ENCODE measurements around the gene FERMT1.

FERMT1 gene

GRCh38 chr20:6122111-6122872 is 538 bp downstream of the FERMT1 start:
- Histone ChIP-seq H3K4me3 (replicated peaks; ENCODE audit: insufficient read depth, low read length) (peak overlapping the region; percentile 23), H3K27me3 (ENCODE audit: insufficient read depth, poor library complexity, severe bottlenecking) (peaks cover 23% of the 10 kb centered on the region), H3K27ac (replicated peaks) (no peak overlapping the region)
- no peak for TF ChIP-seq GABPA (IDR thresholded peaks at IDR 0.05; ENCODE audit: low read depth)
- no peak for TF ChIP-seq CTCF (IDR thresholded peaks at IDR 0.05; ENCODE audit: insufficient read depth, low read length)
- TF ChIP-seq REST (IDR thresholded peaks at IDR 0.05; ENCODE audit: insufficient replicate concordance, low read depth): no peak
- no peak for TF ChIP-seq POLR2AphosphoS5 (IDR thresholded peaks at IDR 0.05; ENCODE audit: low read depth)
- TF ChIP-seq SPI1 (IDR thresholded peaks at IDR 0.05; ENCODE audit: borderline replicate concordance, low read depth): no peak
- no peak for DNase-seq (ENCODE audit: low read depth in 1 of 2, low spot score in 1 of 2)

GRCh38 chr20:6121504-6121903 is 1.3 kb downstream of the FERMT1 start:
- H3K4me3 ChIP-seq (replicated peaks; ENCODE audit: insufficient read depth, low read length): no peak overlapping the region
- no peak for DNase-seq (ENCODE audit: low read depth in 1 of 2, low spot score in 1 of 2)
- peaks cover 22% of the 10 kb centered on the region for H3K27me3 ChIP-seq (ENCODE audit: insufficient read depth, poor library complexity, severe bottlenecking)
- no peak overlapping the region for H3K27ac ChIP-seq (replicated peaks)
- TF ChIP-seq GABPA (IDR thresholded peaks at IDR 0.05; ENCODE audit: low read depth) (no peak), POLR2AphosphoS5 (IDR thresholded peaks at IDR 0.05; ENCODE audit: low read depth) (no peak)

GRCh38 chr20:6120491-6120988 is 2.3 kb downstream of the FERMT1 start:
- DNase-seq (ENCODE audit: low read depth in 1 of 2, low spot score in 1 of 2): no peak
- TF ChIP-seq CTCF (IDR thresholded peaks at IDR 0.05; ENCODE audit: insufficient read depth, low read length) (no peak), GABPA (IDR thresholded peaks at IDR 0.05; ENCODE audit: low read depth) (no peak), REST (IDR thresholded peaks at IDR 0.05; ENCODE audit: insufficient replicate concordance, low read depth) (no peak), SPI1 (IDR thresholded peaks at IDR 0.05; ENCODE audit: borderline replicate concordance, low read depth) (no peak), POLR2AphosphoS5 (IDR thresholded peaks at IDR 0.05; ENCODE audit: low read depth) (no peak)
- Histone ChIP-seq H3K27me3 (ENCODE audit: insufficient read depth, poor library complexity, severe bottlenecking) (peaks cover 22% of the 10 kb centered on the region), H3K4me3 (replicated peaks; ENCODE audit: insufficient read depth, low read length) (no peak overlapping the region), H3K27ac (replicated peaks) (no peak overlapping the region)

- no peak for DNase-seq (ENCODE audit: low read depth in 1 of 2, low spot score in 1 of 2)
- Histone ChIP-seq H3K27ac (replicated peaks) (no peak overlapping the region), H3K4me3 (replicated peaks; ENCODE audit: insufficient read depth, low read length) (no peak overlapping the region), H3K27me3 (ENCODE audit: insufficient read depth, poor library complexity, severe bottlenecking) (no peaks in the 10 kb centered on the region)
- TF ChIP-seq GABPA (IDR thresholded peaks at IDR 0.05; ENCODE audit: low read depth) (no peak), POLR2AphosphoS5 (IDR thresholded peaks at IDR 0.05; ENCODE audit: low read depth) (no peak), SPI1 (IDR thresholded peaks at IDR 0.05; ENCODE audit: borderline replicate concordance, low read depth) (no peak), CTCF (IDR thresholded peaks at IDR 0.05; ENCODE audit: insufficient read depth, low read length) (no peak), REST (IDR thresholded peaks at IDR 0.05; ENCODE audit: insufficient replicate concordance, low read depth) (no peak)
Observed at GRCh38 chr20:6116758-6117157, 6.1 kb downstream of the FERMT1 start.

All from HL-60 (cell line).